SH-SY5Y (cell line): ENCODE results near the gene GIPC1.

Source experiments
- GATA2 ChIP-seq: IDR thresholded peaks from 2 replicates; pipeline ENCODE4 v1.6.1; 2011; ENCODE audit warnings: mild to moderate bottlenecking, low read depth, low read length
- GATA3 ChIP-seq: IDR thresholded peaks from 2 replicates; pipeline ENCODE4 v1.6.1; 2011; ENCODE audit warnings: low read depth, mild to moderate bottlenecking, low read length, moderate library complexity

DNA sequence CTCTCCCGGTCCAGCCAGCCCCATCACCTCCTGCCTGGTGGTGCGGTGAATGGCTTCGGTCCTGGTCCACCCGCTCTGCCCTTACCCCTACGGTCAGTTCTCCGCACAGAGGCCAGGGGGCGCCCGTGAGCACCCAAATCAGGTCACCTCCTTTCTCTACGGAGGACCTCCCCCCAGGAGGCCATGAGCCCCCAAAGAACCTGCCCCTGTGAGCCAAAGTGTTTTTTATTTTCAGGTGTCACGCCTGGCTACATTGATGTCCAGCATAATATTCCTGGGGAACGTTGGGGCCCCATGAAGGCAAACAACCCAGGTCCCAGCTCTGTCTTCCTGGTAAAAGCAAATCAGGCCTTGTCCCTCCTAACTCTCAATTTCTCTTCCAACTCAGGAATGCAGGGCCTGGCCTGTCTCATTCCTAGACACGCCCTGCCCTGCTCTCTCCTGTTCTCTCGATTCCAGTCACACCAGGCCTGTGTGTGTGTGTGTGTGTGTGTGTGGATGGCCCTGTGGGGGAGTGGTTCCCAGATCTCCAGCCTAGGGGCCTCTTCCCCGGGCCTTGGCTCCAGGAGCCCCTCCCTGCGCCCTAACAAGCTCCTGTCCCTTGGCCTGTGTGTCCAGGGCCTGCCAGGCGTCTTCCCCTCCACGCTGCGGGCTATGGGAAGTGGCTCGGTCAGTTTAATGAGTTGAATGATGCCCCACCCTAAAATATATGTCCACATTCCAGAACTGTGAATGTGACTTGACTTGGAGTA lies 9.7 kb upstream of the GIPC1 start:
- TF ChIP-seq GATA2, result no peak
- TF ChIP-seq GATA3, result no peak
